ENCODE measurements around the gene FCN3. TPM values are rescaled to one million over a fixed set of nuclear protein-coding genes. Genes with fewer than 3 reads are reported as not detected.

FCN3 gene
- total and polyA plus RNA-seq, 9 of the 15 experiments (the other 6 are each of a cell fraction or from before 2014, with no cell fraction given), result 0.49 TPM; not detected in 8

DNA sequence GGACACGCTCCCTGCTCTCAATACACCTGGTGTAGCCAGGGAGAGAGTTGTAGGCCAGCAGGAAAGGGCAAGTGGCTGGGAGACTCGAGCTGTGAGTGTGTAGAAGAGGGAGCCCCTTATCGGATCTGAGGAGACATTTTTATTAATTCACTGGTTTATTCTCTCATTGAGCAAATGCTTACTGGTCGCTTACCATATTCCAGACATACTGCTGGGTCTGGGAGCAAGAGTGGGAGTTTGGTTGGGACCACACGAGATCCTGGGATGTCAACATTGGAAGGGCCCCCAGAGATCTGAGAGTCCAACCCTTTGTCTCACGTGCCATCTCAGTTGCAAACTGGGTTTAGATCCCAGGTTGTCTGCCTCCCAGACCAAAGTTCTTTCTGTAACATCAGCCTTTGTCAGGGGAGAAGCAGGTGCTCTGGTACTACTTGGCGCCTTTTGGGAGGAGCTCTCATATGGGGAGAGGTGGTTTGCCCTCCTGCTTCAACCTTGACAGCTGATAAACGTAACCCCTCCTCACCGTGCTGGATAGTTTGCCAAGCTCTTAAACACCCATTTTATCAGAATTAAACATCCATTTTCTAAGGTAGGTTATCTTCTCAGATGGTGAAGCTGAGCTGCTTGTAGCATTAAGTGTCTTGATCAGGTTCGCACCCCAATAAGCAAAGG is 51.9 kb downstream of the FCN3 start (continued):
- TF ChIP-seq, protein P1, sequence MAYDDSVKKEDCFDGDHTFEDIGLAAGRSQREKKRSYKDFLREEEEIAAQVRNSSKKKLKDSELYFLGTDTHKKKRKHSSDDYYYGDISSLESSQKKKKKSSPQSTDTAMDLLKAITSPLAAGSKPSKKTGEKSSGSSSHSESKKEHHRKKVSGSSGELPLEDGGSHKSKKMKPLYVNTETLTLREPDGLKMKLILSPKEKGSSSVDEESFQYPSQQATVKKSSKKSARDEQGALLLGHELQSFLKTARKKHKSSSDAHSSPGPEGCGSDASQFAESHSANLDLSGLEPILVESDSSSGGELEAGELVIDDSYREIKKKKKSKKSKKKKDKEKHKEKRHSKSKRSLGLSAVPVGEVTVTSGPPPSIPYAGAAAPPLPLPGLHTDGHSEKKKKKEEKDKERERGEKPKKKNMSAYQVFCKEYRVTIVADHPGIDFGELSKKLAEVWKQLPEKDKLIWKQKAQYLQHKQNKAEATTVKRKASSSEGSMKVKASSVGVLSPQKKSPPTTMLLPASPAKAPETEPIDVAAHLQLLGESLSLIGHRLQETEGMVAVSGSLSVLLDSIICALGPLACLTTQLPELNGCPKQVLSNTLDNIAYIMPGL (CRISPR knock-in tag; IDR thresholded peaks at IDR 0.05), result no peak
- TF ChIP-seq MEF2A (IDR thresholded peaks at IDR 0.05; ENCODE audit: control insufficient read depth, low read depth, low read length) (no peak), ZNF589 (CRISPR knock-in tag; IDR thresholded peaks at IDR 0.05; ENCODE audit: low read depth) (no peak), ZC3H4 (CRISPR knock-in tag; IDR thresholded peaks at IDR 0.05; ENCODE audit: borderline replicate concordance) (0 out of 2 replicates have a peak, but pooled peaks have one; percentile 36), ZNF436 (CRISPR knock-in tag; IDR thresholded peaks at IDR 0.05) (no peak), L3MBTL2 (IDR thresholded peaks at IDR 0.05) (no peak), RAD21 (CRISPR knock-in tag; conservative IDR thresholded peaks at IDR 0.05 in 1 of 2, IDR thresholded peaks at IDR 0.05 in 1 of 2) (0 out of 4 replicates have a peak, but pooled peaks of 1 of the 2 experiments have one; percentile 5), EHMT2 (IDR thresholded peaks at IDR 0.05) (no peak), MTF1 (CRISPR knock-in tag; IDR thresholded peaks at IDR 0.05; ENCODE audit: borderline replicate concordance) (no peak), FOXK1 (CRISPR knock-in tag; IDR thresholded peaks at IDR 0.05; ENCODE audit: borderline replicate concordance) (0 out of 2 replicates have a peak, but pooled peaks have one; percentile 18), CBFB (CRISPR knock-in tag; IDR thresholded peaks at IDR 0.05) (0 out of 2 replicates have a peak, but pooled peaks have one; percentile 0), RFX1 (IDR thresholded peaks at IDR 0.05) (no peak), ELF1 (tag; IDR thresholded peaks at IDR 0.05) (no peak), PYGO2 (tag; IDR thresholded peaks at IDR 0.05) (no peak), ZNF224 (CRISPR knock-in tag; IDR thresholded peaks at IDR 0.05) (no peak), VEZF1 (CRISPR knock-in tag; IDR thresholded peaks at IDR 0.05) (no peak), BHLHE40 (IDR thresholded peaks at IDR 0.05; ENCODE audit: low read length) (no peak), TCF3 (CRISPR knock-in tag; IDR thresholded peaks at IDR 0.05) (no peak), JUN (IDR thresholded peaks at IDR 0.05; ENCODE audit: borderline replicate concordance, low read depth, low read length) (no peak), JUN (CRISPR knock-in tag; IDR thresholded peaks at IDR 0.05; ENCODE audit: borderline replicate concordance) (no peak), ZNF431 (CRISPR knock-in tag; IDR thresholded peaks at IDR 0.05) (no peak), RB1 (IDR thresholded peaks at IDR 0.05; ENCODE audit: low read depth) (no peak), PHF8 (IDR thresholded peaks at IDR 0.05; ENCODE audit: borderline replicate concordance, low read length) (peak; percentile 31), YY1 (IDR thresholded peaks at IDR 0.05; ENCODE audit: borderline replicate concordance in 1 of 3, control insufficient read depth in 1 of 3, extremely low read depth in 1 of 3, insufficient read depth in 3 of 3, insufficient read length in 1 of 3, insufficient replicate concordance in 2 of 3, low read depth in 1 of 3, low read length in 2 of 3) (no peak)
- TF ChIP-seq, protein P2, sequence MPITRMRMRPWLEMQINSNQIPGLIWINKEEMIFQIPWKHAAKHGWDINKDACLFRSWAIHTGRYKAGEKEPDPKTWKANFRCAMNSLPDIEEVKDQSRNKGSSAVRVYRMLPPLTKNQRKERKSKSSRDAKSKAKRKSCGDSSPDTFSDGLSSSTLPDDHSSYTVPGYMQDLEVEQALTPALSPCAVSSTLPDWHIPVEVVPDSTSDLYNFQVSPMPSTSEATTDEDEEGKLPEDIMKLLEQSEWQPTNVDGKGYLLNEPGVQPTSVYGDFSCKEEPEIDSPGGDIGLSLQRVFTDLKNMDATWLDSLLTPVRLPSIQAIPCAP (CRISPR knock-in tag; IDR thresholded peaks at IDR 0.05; ENCODE audit: borderline replicate concordance), result no peak
